Keratinocyte (primary cell): ENCODE data around the gene CSNK1G1.

Experiments
- CTCF ChIP-seq, 3 experiments: IDR thresholded peaks in 1 of 3; conservative IDR thresholded peaks in 1 of 3; optimal IDR thresholded peaks in 1 of 3; 2 replicates in 2 of 3; 3 replicates in 1 of 3; pipeline versions ENCODE3 to v1.5.1; 2011; ENCODE audit warnings: low read length in 3 of 3, mild to moderate bottlenecking in 3 of 3, moderate library complexity in 2 of 3, control low read depth in 1 of 3, inconsistent platforms in 1 of 3; ENCODE audit not compliant: insufficient read depth in 2 of 3; ENCODE audit errors: extremely low read depth in 1 of 3
- EZH2 ChIP-seq: IDR thresholded peaks from one replicate; pipeline ENCODE4 v1.6.1; 2012; ENCODE audit warnings: inconsistent platforms, mild to moderate bottlenecking, low read length, moderate library complexity

GRCh38 chr15:64343222-64343621, 12.8 kb downstream of the CSNK1G1 start:
- TF ChIP-seq CTCF (optimal IDR thresholded peaks at IDR 0.05 in 1 of 3, IDR thresholded peaks at IDR 0.05 in 1 of 3, conservative IDR thresholded peaks at IDR 0.05 in 1 of 3; ENCODE audit: extremely low read depth in 1 of 3, insufficient read depth in 2 of 3, low read length in 3 of 3): no peak
- TF ChIP-seq EZH2: no peak
